MCF 10A (cell line): Measurements from ENCODE around the gene TOR3A. TPM values are rescaled to one million over a fixed set of nuclear protein-coding genes. Genes with fewer than 3 reads are reported as not detected.
A peak's percentile ranks its signal among the peaks of the same experiment; 100 is the strongest.

ENCODE experiments used
- BruUV-seq: library from RNA; stranded (reverse); fragments of 400-500 nt; replicated peaks from 2 replicates; lab custom pipeline; 2021; lab: Mats Ljungman, UMichigan
- CTCF ChIA-PET: fragments of 300-600 bp; sonication (Branson Sonifier 250); formaldehyde crosslinking; extraction: SDS; loops from one replicate; lab custom pipeline; 2021; ENCODE audit warnings: antibody characterized with exemption, inconsistent platforms; lab: Yijun Ruan, JAX
- POLR2A ChIA-PET: fragments of 300-600, 350-650 bp; sonication (Branson Sonifier 250); formaldehyde crosslinking; extraction: SDS; loops from one replicate; lab custom pipeline; 2020; ENCODE audit warnings: antibody characterized with exemption, inconsistent platforms; lab: Yijun Ruan, JAX
- DNase-seq: peaks from one replicate; pipeline ENCODE4 v3.0.0-alpha.2; 2018; ENCODE audit not compliant: unreplicated experiment
- H3K27ac Mint-ChIP-seq: one replicate; pipeline ENCODE4 v1.8.0; 2022; ENCODE audit warnings: mild to moderate bottlenecking, low read depth, mixed read lengths; ENCODE audit not compliant: unreplicated experiment
- H3K27me3 Mint-ChIP-seq: one replicate; pipeline ENCODE4 v1.8.0; 2022; ENCODE audit warnings: mixed read lengths; ENCODE audit not compliant: insufficient read depth, unreplicated experiment
- H3K36me3 Mint-ChIP-seq: one replicate; pipeline ENCODE4 v1.8.0; 2022; ENCODE audit warnings: mild to moderate bottlenecking, moderate library complexity, mixed read lengths; ENCODE audit not compliant: insufficient read depth, unreplicated experiment
- H3K4me1 Mint-ChIP-seq: one replicate; pipeline ENCODE4 v1.8.0; 2022; ENCODE audit warnings: mixed read lengths; ENCODE audit not compliant: insufficient read depth, unreplicated experiment
- H3K4me3 Mint-ChIP-seq: one replicate; pipeline ENCODE4 v1.8.0; 2022; ENCODE audit warnings: mild to moderate bottlenecking, moderate library complexity, mixed read lengths; ENCODE audit not compliant: unreplicated experiment
- H3K9me3 Mint-ChIP-seq: one replicate; pipeline ENCODE4 v1.8.0; 2022; ENCODE audit warnings: mixed read lengths; ENCODE audit not compliant: unreplicated experiment
- CTCF ChIP-seq: fragments of 200-600 bp; IDR thresholded peaks from one replicate; pipeline ENCODE4 v1.8.0; 2022; ENCODE audit warnings: antibody characterized with exemption, mild to moderate bottlenecking; ENCODE audit not compliant: unreplicated experiment
- intact Hi-C: fragments of 100-400 bp; cut with micrococcal nuclease; formaldehyde crosslinking; loops from 2 replicates; pipeline ENCODE4 v1.14.1; 2022
- total RNA-seq: library from RNA; stranded (reverse); gene quantifications from 2 replicates; pipeline ENCODE4 v1.2.3, GENCODE V29; 2022

The TOR3A gene
- total RNA-seq, 1 experiment from 2014 or later, result 31.3 TPM

DNA sequence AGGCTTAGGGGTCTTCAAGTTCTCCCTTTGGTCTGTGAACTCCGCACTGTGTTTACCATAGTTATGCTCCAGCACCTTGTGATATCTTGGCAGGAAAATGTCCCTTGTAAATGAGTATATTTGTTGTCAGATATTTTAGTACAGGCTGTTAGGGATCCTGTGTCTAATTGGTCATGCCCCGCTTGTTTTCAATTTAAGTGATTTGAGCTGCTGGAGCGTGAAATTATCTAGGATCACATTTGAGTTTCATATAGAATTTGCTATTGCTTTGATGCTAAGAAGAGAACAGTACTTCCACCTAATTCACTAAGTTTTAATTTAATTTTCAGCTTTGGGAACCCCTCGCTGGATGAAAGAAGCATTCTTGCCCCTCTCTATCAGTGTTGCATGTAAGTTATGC, 15.4 kb upstream of the TOR3A start:
- peaks cover 59% of the 10 kb centered on the region for H3K36me3 Mint-ChIP-seq
- no peak for TF ChIP-seq CTCF
- intact Hi-C loops, result no loop called here
- no TSS peak for BruUV-seq
- no peak for DNase-seq
- ChIA-PET CTCF (interaction anchor here (1.3 to 1.6 kb wide), 3 partner anchors 14 to 748 kb away, joined by 3 to 8 read pairs (median 3); partner anchors contain the start of gene TOR3A), POLR2A (no interaction called here)
- H3K9me3 Mint-ChIP-seq, result no peaks in the 10 kb centered on the region
- no peaks in the 10 kb centered on the region for H3K27me3 Mint-ChIP-seq
- H3K4me1 Mint-ChIP-seq, result no peaks in the 10 kb centered on the region
- no peak overlapping the region for H3K27ac Mint-ChIP-seq
- no peak overlapping the region for H3K4me3 Mint-ChIP-seq

- ChIA-PET CTCF (interaction anchor here (0.6 to 10.0 kb wide), 9 partner anchors 15 to 1047 kb away, joined by 3 to 134 read pairs (median 5); partner anchors contain the start of gene AXDND1), POLR2A (no interaction called here)
- Mint-ChIP-seq H3K36me3 (peaks cover 17% of the 10 kb centered on the region), H3K9me3 (no peaks in the 10 kb centered on the region), H3K4me3 (no peak overlapping the region), H3K27ac (no peak overlapping the region), H3K27me3 (no peaks in the 10 kb centered on the region), H3K4me1 (peaks cover 7% of the 10 kb centered on the region)
- BruUV-seq, result no TSS peak
- DNase-seq, result no peak
- intact Hi-C loops, result no loop called here
- no peak for TF ChIP-seq CTCF
These were observed 4.5 kb upstream of the TOR3A start for GRCh38 chr1:179077396-179077795.

DNA sequence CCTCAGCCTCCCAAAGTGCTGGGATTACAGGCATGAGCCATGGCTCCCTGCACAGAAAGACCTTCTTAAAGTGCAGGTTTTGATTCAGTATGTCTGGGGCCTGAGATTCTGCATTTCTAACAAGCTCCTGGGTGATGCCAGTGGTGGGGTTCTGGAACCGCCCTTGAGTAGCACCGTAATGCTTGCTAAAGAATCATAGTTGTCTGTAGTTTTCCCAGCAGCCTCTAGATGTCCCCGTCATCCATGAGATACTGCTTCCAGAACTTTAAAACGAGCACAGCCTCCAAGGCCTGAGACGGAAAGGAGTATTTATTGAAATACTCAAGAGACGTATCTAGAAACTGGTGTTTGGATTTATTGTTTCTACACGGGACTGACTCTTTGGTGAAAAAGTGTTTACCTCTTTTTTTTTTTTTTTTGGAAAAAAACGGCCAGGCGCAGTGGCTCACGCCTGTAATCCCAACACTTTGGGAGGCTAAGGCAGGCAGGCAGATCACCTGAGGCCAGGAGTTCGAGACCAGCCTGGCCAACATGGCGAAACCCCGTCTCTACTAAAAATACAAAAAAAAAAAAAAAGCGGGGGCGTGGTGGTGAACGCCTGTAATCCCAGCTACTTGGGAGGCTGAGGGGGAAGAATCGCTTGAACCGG, 2.6 kb upstream of the TOR3A start:
- no TSS peak for BruUV-seq
- H3K4me1 Mint-ChIP-seq, result peaks cover 12% of the 10 kb centered on the region
- no peaks in the 10 kb centered on the region for H3K9me3 Mint-ChIP-seq
- POLR2A ChIA-PET, result interaction anchor here (0.6 to 1.6 kb wide), 5 partner anchors 19 to 755 kb away, joined by 3 to 5 read pairs (median 3); partner anchors contain the start of gene AXDND1
- peak; percentile 85 for DNase-seq
- intact Hi-C loops, result loop anchor here (1.0 to 2.0 kb wide), 7 partner anchors 114 to 736 kb away; no protein-coding TSS in a partner anchor
- H3K4me3 Mint-ChIP-seq, result no peak overlapping the region
- CTCF ChIA-PET, result interaction anchor here (0.6 to 10.0 kb wide), 56 partner anchors 10 to 1050 kb away, joined by 3 to 134 read pairs (median 4); partner anchors contain the start of gene AXDND1
- peaks cover 4% of the 10 kb centered on the region for H3K36me3 Mint-ChIP-seq
- peak; percentile 86 for TF ChIP-seq CTCF
- H3K27ac Mint-ChIP-seq, result no peak overlapping the region
- H3K27me3 Mint-ChIP-seq, result no peaks in the 10 kb centered on the region

DNA sequence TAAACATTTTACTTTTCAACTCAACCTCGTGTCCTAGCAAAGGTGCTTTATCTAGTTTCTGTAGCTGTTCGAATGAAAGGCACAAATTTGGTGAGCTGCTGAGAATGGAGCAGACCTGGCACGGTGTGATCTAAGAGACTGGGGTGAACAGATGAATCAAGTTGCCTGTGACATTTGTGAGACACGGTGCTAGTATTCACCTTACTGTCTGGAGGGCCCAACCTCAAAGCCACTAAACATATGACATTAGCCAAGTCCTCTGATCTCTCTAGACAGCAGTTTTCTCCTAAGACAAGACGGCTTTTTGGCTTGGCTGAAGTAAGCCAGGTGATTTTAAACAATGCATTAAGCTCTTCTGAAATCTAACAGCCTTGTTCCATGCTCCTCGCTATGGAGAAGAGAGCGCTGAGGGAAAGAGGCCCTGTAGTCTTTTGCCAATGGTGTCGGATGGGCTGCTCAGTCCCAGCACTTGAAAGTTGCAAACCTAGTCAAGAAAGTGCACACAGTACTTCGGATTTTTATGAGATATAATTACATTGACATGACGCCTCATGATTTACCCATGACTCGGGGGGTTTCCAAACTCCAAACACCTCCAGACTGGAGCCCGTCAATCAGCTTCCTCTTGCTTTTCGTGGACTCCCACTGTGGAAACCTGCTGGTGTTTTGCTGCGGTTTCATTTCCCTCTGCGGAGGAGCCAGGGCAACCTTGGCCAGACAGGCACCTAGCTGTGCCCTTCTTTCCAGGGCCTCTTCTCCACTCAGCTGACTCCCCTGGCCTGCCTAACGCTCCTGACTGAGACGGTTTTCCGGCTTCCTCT, 794 bp upstream of the TOR3A start:
- Mint-ChIP-seq H3K4me1 (peaks cover 12% of the 10 kb centered on the region), H3K9me3 (no peaks in the 10 kb centered on the region), H3K27ac (peak overlapping the region; percentile 98), H3K4me3 (peak overlapping the region; percentile 99), H3K27me3 (no peaks in the 10 kb centered on the region), H3K36me3 (peaks cover 11% of the 10 kb centered on the region)
- intact Hi-C loops, result no loop called here
- BruUV-seq, result TSS peak; percentile 6
- TF ChIP-seq CTCF, result no peak
- no peak for DNase-seq
- CTCF ChIA-PET, result interaction anchor here (0.6 to 10.0 kb wide), 22 partner anchors 11 to 729 kb away, joined by 3 to 134 read pairs (median 5); partner anchors contain the start of gene AXDND1
- POLR2A ChIA-PET, result interaction anchor here (0.7 to 3.3 kb wide), 17 partner anchors 9 to 288 kb away, joined by 3 to 16 read pairs (median 6); partner anchors contain the start of genes AXDND1 and SOAT1
